ENCODE results near the gene REPS2. TPM values are rescaled to one million over a fixed set of nuclear protein-coding genes. Genes with fewer than 3 reads are reported as not detected.

The REPS2 gene
- total RNA-seq: 0.66 and 0.72 TPM in 2 replicates

DNA sequence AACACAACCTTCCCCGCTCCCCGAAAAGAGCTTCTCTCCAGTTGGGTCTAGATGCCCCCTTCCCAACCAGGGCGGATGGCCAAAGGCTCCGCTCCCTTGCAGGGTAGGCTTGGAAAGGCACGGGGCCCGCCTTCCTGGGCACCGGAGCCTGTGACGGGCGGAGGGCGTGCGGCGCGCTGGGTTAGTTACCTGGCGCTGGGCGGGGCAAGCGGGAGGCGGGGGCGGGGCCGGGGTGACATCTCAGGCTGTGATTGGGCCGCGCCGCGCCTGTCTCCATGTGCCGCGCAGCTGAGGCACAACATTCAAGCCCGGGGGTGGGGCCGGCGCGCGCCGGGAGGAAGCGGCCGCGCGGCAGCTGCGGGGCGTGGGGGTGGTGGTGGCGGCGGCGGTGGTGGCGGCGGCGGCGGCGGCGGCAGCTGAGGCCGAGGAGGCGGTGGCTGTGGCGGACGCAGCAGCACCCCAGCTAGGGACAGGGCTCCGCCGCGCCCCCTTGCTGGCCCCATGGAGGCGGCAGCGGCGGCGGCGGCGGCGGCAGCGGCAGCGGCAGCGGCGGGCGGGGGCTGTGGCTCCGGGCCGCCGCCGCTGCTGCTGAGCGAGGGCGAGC lies at the start of gene REPS2:
TSS of gene REPS2 (plus strand) at position 298 of the 604 bp plus-strand sequence. CDS start at position 502, 204 bp downstream.

Other genes with a start within 250 kb of the REPS2 start
- gene CTPS2, start 234.0 kb upstream of the REPS2 start, total RNA-seq: 8.7 and 9.6 TPM in 2 replicates
- gene SYAP1, start 227.0 kb upstream of the REPS2 start, total RNA-seq: 29.6 and 33.9 TPM in 2 replicates
- 6.3 and 6.7 TPM in 2 replicates for gene TXLNG, start 160.2 kb upstream of the REPS2 start, total RNA-seq
- gene RBBP7, start 76.3 kb upstream of the REPS2 start, total RNA-seq: 82.0 and 99.0 TPM in 2 replicates

All from smooth muscle cell of the pulmonary artery (primary cell).